PC-3 (cell line): ENCODE measurements around the gene IMP3.

Experiments
- EZH2 ChIP-seq: fragments of 300-600 bp; sonication (generic); IDR thresholded peaks from one replicate; pipeline ENCODE4 v1.6.1; 2017; ENCODE audit warnings: antibody characterized with exemption, mild to moderate bottlenecking, low read length; ENCODE audit not compliant: unreplicated experiment
- TF ChIP-seq, protein P1 (sequence below): fragments of 300-600 bp; sonication (generic); conservative IDR thresholded peaks from 2 replicates; pipeline ENCODE4 v1.5.1; 2017; ENCODE audit warnings: antibody characterized with exemption, low read depth, mild to moderate bottlenecking, low read length

DNA sequence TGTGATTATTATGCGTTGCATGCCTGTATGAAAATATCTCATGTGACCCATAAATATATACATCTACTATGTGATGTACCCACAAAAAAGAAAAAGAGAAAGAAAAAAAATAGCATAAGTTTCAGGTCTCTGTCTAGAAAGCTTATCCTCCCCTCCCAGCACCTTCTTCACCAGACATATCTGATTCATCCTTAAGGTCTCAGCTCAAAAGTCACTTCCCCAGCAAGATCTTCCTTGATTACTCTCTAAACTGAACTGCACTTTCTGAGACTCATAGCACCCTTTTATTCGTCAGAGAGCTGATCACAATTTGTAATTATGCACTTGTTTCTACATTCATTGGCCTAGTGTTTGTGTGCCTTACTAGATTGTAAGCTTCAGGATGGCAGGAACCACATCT lies 49.8 kb downstream of the IMP3 start:
- TF ChIP-seq, protein P1, sequence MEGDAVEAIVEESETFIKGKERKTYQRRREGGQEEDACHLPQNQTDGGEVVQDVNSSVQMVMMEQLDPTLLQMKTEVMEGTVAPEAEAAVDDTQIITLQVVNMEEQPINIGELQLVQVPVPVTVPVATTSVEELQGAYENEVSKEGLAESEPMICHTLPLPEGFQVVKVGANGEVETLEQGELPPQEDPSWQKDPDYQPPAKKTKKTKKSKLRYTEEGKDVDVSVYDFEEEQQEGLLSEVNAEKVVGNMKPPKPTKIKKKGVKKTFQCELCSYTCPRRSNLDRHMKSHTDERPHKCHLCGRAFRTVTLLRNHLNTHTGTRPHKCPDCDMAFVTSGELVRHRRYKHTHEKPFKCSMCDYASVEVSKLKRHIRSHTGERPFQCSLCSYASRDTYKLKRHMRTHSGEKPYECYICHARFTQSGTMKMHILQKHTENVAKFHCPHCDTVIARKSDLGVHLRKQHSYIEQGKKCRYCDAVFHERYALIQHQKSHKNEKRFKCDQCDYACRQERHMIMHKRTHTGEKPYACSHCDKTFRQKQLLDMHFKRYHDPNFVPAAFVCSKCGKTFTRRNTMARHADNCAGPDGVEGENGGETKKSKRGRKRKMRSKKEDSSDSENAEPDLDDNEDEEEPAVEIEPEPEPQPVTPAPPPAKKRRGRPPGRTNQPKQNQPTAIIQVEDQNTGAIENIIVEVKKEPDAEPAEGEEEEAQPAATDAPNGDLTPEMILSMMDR = no peak
- TF ChIP-seq EZH2 = no peak
